ENCODE measurements around the gene GDPD4. TPM values are rescaled to one million over a fixed set of nuclear protein-coding genes. Genes with fewer than 3 reads are reported as not detected.

Gene GDPD4
- total RNA-seq, 1 experiment from 2014 or later, result not detected

- H3K27me3 Mint-ChIP-seq (ENCODE audit: insufficient read depth, unreplicated experiment), result no peaks in the 10 kb centered on the region
- no peak for DNase-seq (ENCODE audit: unreplicated experiment)
- POLR2A ChIA-PET, result no interaction called here
- H3K4me3 Mint-ChIP-seq (ENCODE audit: unreplicated experiment), result no peak overlapping the region
- no TSS peak for BruUV-seq (replicated peaks)
- intact Hi-C loops (cut with micrococcal nuclease), result no loop called here
- H3K27ac Mint-ChIP-seq (ENCODE audit: low read depth, unreplicated experiment), result no peak overlapping the region
- CTCF ChIA-PET, result no interaction called here
- no peaks in the 10 kb centered on the region for H3K4me1 Mint-ChIP-seq (ENCODE audit: insufficient read depth, unreplicated experiment)
- no peaks in the 10 kb centered on the region for H3K36me3 Mint-ChIP-seq (ENCODE audit: insufficient read depth, unreplicated experiment)
- H3K9me3 Mint-ChIP-seq (ENCODE audit: unreplicated experiment), result no peaks in the 10 kb centered on the region
- TF ChIP-seq CTCF (IDR thresholded peaks at IDR 0.05; ENCODE audit: unreplicated experiment), result no peak
These were observed 88.4 kb downstream of the GDPD4 start for GRCh38 chr11:77213029-77213579.

GRCh38 chr11:77212314-77213007 is 89.0 kb downstream of the GDPD4 start:
- Mint-ChIP-seq H3K27ac (ENCODE audit: low read depth, unreplicated experiment) (no peak overlapping the region), H3K36me3 (ENCODE audit: insufficient read depth, unreplicated experiment) (no peaks in the 10 kb centered on the region), H3K4me3 (ENCODE audit: unreplicated experiment) (no peak overlapping the region), H3K9me3 (ENCODE audit: unreplicated experiment) (no peaks in the 10 kb centered on the region), H3K4me1 (ENCODE audit: insufficient read depth, unreplicated experiment) (no peaks in the 10 kb centered on the region), H3K27me3 (ENCODE audit: insufficient read depth, unreplicated experiment) (no peaks in the 10 kb centered on the region)
- ChIA-PET CTCF (interaction anchor here (0.6 to 1.8 kb wide), 3 partner anchors 16 to 75 kb away, joined by 3 to 5 read pairs (median 5); no protein-coding TSS in a partner anchor), POLR2A (interaction anchor here (0.6 kb wide), 2 partner anchors 11 to 266 kb away, joined by 3 to 5 read pairs; no protein-coding TSS in a partner anchor)
- DNase-seq (ENCODE audit: unreplicated experiment), result no peak
- no TSS peak for BruUV-seq (replicated peaks)
- TF ChIP-seq CTCF (IDR thresholded peaks at IDR 0.05; ENCODE audit: unreplicated experiment), result no peak
- intact Hi-C loops (cut with micrococcal nuclease), result no loop called here

GRCh38 chr11:77211594-77212251 is 89.8 kb downstream of the GDPD4 start:
- intact Hi-C loops (cut with micrococcal nuclease), result no loop called here
- Mint-ChIP-seq H3K36me3 (ENCODE audit: insufficient read depth, unreplicated experiment) (no peaks in the 10 kb centered on the region), H3K4me3 (ENCODE audit: unreplicated experiment) (no peak overlapping the region), H3K9me3 (ENCODE audit: unreplicated experiment) (no peaks in the 10 kb centered on the region), H3K27me3 (ENCODE audit: insufficient read depth, unreplicated experiment) (no peaks in the 10 kb centered on the region), H3K27ac (ENCODE audit: low read depth, unreplicated experiment) (no peak overlapping the region), H3K4me1 (ENCODE audit: insufficient read depth, unreplicated experiment) (no peaks in the 10 kb centered on the region)
- POLR2A ChIA-PET, result interaction anchor here (0.6 kb wide), 2 partner anchors 12 to 266 kb away, joined by 3 to 5 read pairs; no protein-coding TSS in a partner anchor
- TF ChIP-seq CTCF (IDR thresholded peaks at IDR 0.05; ENCODE audit: unreplicated experiment), result no peak
- BruUV-seq (replicated peaks), result no TSS peak
- DNase-seq (ENCODE audit: unreplicated experiment), result no peak
- CTCF ChIA-PET, result interaction anchor here (0.6 to 1.8 kb wide), 4 partner anchors 16 to 76 kb away, joined by 3 to 5 read pairs (median 4); no protein-coding TSS in a partner anchor

- no peaks in the 10 kb centered on the region for H3K27me3 Mint-ChIP-seq (ENCODE audit: insufficient read depth, unreplicated experiment)
- intact Hi-C loops (cut with micrococcal nuclease), result no loop called here
- no peak overlapping the region for H3K27ac Mint-ChIP-seq (ENCODE audit: low read depth, unreplicated experiment)
- no peak for TF ChIP-seq CTCF (IDR thresholded peaks at IDR 0.05; ENCODE audit: unreplicated experiment)
- BruUV-seq (replicated peaks), result no TSS peak
- H3K36me3 Mint-ChIP-seq (ENCODE audit: insufficient read depth, unreplicated experiment), result no peaks in the 10 kb centered on the region
- no peaks in the 10 kb centered on the region for H3K9me3 Mint-ChIP-seq (ENCODE audit: unreplicated experiment)
- no peaks in the 10 kb centered on the region for H3K4me1 Mint-ChIP-seq (ENCODE audit: insufficient read depth, unreplicated experiment)
- DNase-seq (ENCODE audit: unreplicated experiment), result no peak
- H3K4me3 Mint-ChIP-seq (ENCODE audit: unreplicated experiment), result no peak overlapping the region
- ChIA-PET CTCF (interaction anchor here (1.8 kb wide), 2 partner anchors 15 to 23 kb away, joined by 4 to 5 read pairs; no protein-coding TSS in a partner anchor), POLR2A (no interaction called here)
These were observed 90.4 kb downstream of the GDPD4 start for GRCh38 chr11:77211040-77211451.
